ENCODE measurements around the gene XIRP1.
"Not testable (repeated sequence)": the region's sequence is repeated elsewhere in the genome, so short reads cannot be mapped to it uniquely, and the experiment has no call there.

XIRP1 gene

GRCh38 chr3:39185326-39185958 is 7.0 kb downstream of the XIRP1 start:
- DNase-seq (ENCODE audit: low read depth in 3 of 3) = no peak

GRCh38 chr3:39184968-39185285 is 7.5 kb downstream of the XIRP1 start:
- no peak for DNase-seq (ENCODE audit: low read depth in 3 of 3)

DNA sequence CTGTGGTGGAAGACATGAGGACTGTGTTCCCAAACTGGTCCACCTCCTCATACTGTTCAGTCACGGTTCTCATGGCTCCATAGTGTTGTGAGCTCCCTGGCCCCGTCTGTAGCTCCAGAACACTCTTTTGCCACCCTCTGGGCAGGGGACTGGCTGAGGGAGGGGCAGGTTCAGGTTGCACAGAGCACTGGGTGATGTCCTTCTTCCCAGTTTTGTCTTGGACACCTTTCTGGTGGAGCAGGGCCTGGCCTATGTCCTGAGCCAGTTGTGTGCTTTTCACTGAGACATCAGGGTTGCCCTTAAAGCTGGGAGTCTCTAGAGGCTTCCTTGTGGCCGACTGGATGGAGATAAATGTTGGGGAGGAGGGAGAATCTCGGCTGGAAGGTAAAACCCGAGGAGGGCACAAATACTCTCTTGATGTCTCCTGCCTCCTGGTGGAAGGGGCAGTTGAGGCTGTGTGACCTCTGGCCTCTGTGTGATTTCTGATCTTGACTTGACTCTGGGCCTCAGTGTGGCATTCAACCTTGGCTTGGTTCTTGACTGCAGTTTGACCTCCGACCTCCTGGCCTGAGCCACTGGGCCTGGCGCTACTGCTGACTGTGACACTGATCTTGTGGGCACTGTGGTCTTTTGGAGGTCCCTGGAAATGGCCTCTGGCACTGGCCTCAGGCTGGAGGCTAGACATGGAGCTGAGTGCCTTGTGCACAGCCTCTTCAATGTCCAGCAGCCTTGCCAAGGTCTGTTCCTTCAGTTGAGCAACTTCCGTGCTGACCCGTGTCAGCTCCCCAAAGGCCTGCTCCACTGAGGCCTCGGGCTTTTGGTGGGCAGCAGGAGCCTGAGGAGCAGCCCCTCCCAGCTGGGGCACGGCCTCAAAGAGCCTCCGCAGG is 8.1 kb downstream of the XIRP1 start:
- DNase-seq (ENCODE audit: low read depth in 3 of 3) = no peak

DNA sequence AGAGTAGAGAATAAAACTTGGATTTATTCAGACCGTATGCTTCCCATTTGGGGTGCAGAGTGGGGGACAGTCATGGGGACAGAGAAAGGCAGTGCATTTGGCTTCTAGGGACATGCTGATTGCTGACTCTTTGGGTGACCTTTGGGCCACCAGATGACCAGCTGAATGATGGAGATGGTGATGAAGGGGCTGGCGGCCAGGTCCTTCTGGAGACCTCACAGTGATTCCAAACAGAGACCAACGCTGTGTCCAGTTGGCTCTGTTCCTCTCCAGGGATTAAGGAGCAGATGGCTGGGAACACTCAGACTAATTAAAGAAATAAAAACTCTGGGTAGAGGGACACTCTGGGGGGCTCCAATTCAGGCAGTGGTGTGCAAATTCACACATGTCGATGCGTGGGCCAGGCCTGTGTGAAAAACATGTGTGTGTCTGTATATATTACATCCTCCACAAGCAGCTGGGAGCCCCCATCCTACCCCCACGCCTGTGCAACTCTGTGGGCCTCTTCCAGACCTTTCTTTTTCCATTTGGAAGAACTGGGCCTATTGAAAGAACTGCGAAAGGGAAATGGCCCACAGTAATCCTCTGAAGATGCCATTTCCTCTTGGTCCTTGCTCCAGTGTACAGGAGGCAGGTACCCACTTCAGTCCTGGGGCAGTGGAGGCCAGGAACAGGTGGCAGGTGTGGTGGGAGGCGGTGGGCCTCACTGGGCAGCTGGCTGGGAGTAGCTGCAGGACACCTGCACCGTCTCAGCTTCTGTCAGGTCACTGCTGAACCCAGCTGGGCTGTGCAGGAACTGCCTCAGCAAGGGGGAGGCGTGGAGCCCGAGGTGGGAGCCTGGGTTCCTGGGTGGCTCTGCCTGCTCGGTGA is 8.9 kb downstream of the XIRP1 start:
- no peak for DNase-seq (ENCODE audit: low read depth in 3 of 3)

GRCh38 chr3:39181408-39182335 is 10.7 kb downstream of the XIRP1 start:
- no peak for DNase-seq (ENCODE audit: low read depth in 3 of 3)

DNA sequence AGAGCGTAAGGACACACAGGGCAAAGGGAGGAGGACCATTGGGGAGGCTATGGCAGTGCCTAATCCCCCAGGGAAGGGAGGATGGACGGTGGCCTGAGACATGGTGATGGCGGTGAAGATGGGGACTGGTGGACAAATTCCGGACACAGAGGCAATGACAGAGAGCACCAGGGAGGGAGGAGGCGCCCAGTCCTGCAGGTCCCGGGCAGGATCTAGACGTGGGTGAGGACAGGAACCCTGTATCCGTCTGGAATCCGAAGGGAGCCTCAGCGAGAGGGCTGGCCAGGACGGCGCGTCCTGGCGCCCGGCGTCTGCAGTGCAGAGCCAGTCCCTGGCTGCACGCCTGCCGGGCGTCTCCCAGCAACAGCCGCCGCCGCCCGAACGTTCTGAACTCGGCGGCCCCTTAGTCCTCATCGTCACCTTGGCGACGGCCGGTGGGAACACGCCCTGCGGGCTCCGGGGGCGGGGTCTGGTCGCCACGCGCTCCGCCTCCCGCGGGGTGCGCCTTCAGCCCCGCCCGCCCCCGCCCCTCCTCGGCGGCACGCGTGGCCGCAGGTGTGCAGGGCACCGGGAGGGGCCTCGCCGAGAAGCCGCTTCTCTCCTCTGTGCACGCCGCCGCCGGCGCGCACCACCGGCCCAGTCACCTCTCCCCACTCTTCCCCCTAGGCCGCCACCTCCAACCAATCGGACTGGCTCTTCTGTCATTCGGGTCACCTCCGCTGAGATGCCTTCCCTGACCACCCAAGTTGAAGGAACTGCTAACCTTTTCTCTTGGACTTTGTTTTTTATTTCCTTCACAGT is 11.6 kb downstream of the XIRP1 start:
- peak; percentile 69 to 81 (median 79) for DNase-seq (ENCODE audit: low read depth in 3 of 3)

DNA sequence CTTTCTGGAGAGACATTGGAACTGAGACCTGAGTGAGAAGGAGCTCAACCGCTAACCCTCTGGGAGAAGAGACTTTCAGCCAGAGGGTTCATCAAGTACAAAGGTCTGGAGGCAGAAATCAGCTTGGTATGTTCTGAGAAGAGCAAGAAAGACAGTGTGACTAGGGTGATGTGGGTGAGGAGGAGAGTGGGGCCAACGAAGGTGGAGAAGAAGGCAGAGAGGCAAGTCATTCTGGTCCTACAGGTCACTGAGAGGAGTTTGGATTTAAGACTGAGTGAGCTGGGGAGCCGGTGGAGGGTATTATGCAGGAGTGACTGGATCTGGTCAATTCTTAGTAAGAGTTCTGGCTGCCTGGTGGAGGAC is 12.2 kb downstream of the XIRP1 start:
- DNase-seq (ENCODE audit: low read depth in 3 of 3) = no peak

GRCh38 chr3:39178553-39178952 is 13.8 kb downstream of the XIRP1 start:
- no peak for DNase-seq (ENCODE audit: low read depth in 3 of 3)

DNA sequence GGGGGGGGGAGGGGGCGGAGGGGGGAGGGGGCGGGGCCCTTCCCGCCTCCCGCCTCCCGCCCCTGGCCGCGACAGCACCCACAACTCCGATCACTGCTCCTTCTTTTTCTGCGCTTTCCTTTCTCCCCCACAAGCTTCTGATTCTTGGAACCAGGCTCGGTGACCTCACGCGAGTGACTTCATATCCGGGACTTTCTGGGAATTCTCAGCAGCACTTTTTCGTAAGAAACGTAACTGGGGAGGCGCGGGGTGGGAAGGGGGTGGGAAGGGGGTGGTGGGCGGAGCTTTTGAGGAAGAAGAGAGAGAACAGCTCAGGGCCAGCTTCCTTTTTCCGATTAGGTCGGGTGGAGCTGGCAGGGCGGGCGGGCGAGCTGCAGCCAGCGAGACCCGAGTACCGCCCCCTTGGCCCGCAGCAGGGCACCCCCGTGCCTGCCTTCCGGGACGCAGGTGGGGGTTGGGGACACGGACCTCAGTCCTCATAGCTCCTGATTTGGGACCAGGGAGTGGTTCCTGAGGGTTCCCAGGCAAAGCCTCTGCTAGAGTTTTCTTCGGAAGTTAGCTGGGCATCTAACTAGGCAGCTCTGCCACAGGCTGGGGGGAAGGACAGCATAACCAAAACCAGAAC is 14.6 kb downstream of the XIRP1 start:
- DNase-seq (ENCODE audit: low read depth in 3 of 3) = peak; percentile 53 to 75 (median 56)

DNA sequence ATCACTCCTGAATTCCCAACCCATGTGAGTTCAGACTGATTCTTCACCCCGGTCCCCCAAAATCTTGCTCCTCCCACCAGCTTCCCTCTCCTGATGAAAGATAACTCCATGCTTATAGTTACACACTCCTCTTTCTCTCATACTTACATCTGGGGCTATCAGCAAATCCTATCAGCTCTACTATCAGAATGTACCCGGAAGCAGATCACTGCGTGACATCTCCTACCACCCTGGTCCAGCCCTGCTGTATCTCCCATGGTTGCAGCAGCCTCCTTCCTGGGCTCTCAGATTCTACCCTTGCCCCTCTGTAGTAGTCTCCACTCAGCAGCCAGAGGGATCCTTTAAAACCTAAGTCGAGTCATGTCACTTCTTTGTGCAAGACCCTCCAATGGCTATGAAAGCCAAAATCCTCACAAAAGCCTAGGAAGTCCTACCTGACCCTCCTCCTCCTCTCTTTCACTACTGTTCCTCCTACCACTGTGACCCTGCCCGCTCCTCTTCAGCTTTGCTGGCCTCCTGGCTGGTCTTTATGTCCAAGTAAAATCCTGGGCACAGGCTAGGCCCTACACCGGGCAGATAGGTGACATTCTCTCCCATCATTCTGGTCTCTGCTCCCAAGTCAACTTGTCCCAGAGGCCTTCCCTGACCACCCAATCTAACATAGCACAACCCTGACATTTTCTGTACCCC is 16.2 kb downstream of the XIRP1 start:
- no peak for DNase-seq (ENCODE audit: low read depth in 3 of 3)

GRCh38 chr3:39173318-39174125 is 18.9 kb downstream of the XIRP1 start:
- no peak for DNase-seq (ENCODE audit: low read depth in 3 of 3)

GRCh38 chr3:39171860-39172259 is 20.5 kb downstream of the XIRP1 start:
- no peak for DNase-seq (ENCODE audit: low read depth in 3 of 3)

DNA sequence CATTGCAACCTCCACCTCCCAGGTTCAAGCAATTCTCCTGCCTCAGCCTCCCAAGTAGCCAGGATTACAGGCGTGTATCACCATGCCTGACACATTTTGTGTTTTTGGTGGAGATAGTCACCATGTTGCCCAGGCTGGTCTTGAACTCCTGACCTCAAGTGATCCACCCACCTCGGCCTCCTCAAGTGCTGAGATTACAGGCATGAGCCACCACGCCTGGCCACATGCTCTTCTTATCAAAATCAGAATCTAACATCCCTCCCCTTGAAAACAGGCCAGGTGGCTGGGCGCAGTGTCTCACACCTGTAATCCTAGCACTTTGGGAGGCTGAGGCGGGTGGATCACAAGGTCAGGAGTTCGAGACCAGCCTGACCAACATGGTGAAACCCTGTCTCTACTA is 21.5 kb downstream of the XIRP1 start:
- DNase-seq (ENCODE audit: low read depth in 3 of 3) = not testable (repeated sequence)

- no peak for DNase-seq (ENCODE audit: low read depth in 3 of 3)
These were observed 21.9 kb downstream of the XIRP1 start for GRCh38 chr3:39170461-39170860.

DNA sequence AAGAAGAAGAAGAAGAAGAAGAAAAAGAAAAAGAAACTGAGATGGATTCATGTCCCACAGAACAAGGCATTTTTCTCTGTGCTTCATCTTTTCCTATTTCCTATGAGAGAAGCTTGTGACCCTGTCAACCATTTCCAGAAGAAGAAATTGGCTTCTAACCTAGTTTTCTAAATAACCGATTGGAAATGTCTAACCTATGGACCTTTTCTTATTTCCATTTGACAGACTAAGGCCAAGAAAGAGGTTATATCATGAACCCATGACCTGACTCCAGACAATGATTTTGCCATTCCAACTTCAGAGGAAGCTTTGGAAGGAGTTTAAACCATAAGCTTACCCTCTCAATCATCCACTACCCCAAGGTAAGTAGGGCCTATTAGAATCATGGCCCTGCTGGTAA is 22.7 kb downstream of the XIRP1 start:
- no peak for DNase-seq (ENCODE audit: low read depth in 3 of 3)

DNA sequence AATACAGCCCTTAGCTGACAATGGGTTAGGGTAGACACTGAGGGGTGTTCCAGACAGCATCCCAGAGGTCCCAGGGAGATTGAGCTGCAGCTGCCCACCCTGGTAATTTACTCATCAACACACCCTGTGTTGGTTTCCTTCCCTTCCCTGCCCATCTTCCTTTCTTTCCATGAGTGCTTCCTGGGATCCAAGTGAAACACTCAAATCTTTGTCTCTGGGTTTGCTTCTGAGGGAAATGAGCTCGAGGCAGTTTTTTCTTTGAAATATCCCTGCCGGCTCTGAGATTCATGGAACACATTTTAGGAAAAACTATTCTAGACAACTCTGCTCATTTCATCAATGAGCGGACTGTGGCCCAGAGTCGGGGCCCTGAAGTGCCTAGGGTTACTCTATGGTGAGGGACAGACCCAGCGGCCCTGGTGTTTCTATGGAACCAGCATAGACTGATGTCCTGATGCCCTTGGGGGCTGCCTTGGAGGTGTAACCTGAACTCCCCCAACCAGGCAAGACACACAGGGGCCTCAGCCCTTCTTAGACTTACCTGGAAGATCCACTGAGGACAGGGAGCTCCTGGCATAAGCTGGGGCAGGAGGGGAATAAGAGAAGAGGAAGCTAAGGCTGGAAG is 24.1 kb downstream of the XIRP1 start:
- DNase-seq (ENCODE audit: low read depth in 3 of 3) = no peak

DNA sequence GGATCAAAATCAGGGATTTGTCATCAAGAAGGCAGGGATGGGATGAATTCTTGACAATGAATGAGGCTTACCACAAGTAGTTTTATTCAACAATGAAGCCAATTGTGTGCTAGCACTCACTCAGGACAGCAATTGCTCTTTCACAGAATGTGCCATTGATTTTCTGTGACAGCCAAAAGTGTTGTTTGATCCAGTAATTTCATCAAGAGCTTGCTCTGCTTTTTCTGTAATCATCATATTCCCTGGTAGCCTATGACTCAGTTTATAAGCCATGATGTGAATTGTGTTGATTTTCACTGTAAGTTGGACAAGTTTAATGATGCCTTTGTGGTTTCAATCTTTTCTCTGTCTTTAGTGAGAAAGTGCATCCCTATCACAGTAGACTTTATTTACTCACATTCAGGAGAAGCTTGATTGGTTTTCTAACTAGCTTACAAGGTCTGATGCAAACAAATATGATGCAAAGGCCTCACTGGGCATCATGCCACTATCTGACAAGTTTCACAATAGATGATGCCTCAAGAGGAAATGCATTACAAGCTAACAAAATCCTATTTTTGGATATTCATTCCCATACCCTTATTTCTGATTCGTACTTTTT is 25.4 kb downstream of the XIRP1 start:
- DNase-seq (ENCODE audit: low read depth in 3 of 3) = no peak
